Heart left ventricle (tissue), 13 donors: Measurements from ENCODE around the gene DNAJA4.

Experiments
- POLR2A ChIP-seq, 2 donors: fragments of 450-650 bp; IDR thresholded peaks; one replicate each; pipeline ENCODE4 v1.6.1; 2017; ENCODE audit warnings: antibody characterized with exemption in 2 of 2, mild to moderate bottlenecking in 2 of 2, moderate library complexity in 2 of 2
- TF ChIP-seq, protein P1 (sequence below), 12 donors: fragments of 200-600 bp; sonication (generic) in 4 of 12; IDR thresholded peaks; one replicate each; pipeline versions ENCODE4 v1.5.0 to v1.8.0; 2018 to 2022; ENCODE audit warnings: antibody characterized with exemption in 12 of 12, mild to moderate bottlenecking in 5 of 12
- donor health status: ischemic (EF 13 %, LVEDD 7.1; RV severe dilation, severe dysfunction).
- donor health status: DM: no; HTN: yes; CAD: no.
- donor health status: DM: no; HTN: no; CAD: no.
- donor health status: ischemic (EF 25% LVEDD 6.9; RV normal size, moderate dysfunction).
- donor health status: ischemic (EF 25% LVEDD 5.7; RV mildly dilated, moderate dysfunction).
- donor health status: ischemic (EF 35%, LVEDD 5.7; RV mildly dilated, moderate dysfunction).
- donor health status: nonischemic (EF 11% LVEDD 7.7; RV severe dilation, severe dysfunction).
- donor health status: DM: yes; HTN: yes; CAD: no.
- donor health status: PGD.
- donor health status: ischemic (EF 29% LVEDD 5.4; RV normal size, mild dysfunction).
- donor health status: nonischemic (EF 23%, LVEDD 6.1; RV moderate dilation, normal function).

DNA sequence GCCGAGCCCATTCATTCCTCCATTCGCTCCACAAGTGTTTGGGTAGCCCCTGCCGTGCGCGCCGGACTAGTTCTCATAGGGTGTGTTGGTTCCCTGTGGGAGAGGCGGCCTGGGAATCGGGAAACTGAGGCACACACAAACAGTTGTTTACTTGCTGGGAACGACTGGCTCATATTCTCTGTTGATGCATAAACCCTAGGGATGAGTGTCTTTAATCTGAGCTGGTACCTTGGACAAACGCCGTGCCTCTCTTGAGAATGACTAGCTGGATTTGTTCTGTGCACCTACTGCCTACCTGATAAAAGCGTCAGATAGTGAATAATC, 737 bp downstream of the DNAJA4 start:
- TF ChIP-seq POLR2A (IDR thresholded peaks at IDR 0.05) = no peak
- TF ChIP-seq, protein P1, sequence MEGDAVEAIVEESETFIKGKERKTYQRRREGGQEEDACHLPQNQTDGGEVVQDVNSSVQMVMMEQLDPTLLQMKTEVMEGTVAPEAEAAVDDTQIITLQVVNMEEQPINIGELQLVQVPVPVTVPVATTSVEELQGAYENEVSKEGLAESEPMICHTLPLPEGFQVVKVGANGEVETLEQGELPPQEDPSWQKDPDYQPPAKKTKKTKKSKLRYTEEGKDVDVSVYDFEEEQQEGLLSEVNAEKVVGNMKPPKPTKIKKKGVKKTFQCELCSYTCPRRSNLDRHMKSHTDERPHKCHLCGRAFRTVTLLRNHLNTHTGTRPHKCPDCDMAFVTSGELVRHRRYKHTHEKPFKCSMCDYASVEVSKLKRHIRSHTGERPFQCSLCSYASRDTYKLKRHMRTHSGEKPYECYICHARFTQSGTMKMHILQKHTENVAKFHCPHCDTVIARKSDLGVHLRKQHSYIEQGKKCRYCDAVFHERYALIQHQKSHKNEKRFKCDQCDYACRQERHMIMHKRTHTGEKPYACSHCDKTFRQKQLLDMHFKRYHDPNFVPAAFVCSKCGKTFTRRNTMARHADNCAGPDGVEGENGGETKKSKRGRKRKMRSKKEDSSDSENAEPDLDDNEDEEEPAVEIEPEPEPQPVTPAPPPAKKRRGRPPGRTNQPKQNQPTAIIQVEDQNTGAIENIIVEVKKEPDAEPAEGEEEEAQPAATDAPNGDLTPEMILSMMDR (IDR thresholded peaks at IDR 0.05) = peak in 1 of 12 donors; percentile 6
